SK-N-SH (cell line): ENCODE data around the gene VGF. TPM values are rescaled to one million over a fixed set of nuclear protein-coding genes. Genes with fewer than 3 reads are reported as not detected.

ENCODE experiments used
- CTCF ChIA-PET: fragments of 300-600, 350-600 bp; formaldehyde crosslinking; extraction: SDS; loops from one replicate; lab custom pipeline; 2021; lab: Yijun Ruan, JAX
- POLR2A ChIA-PET: fragments of 350-600 bp; sonication (Branson Sonifier 250); formaldehyde crosslinking; extraction: SDS; loops from one replicate; lab custom pipeline; 2020; ENCODE audit warnings: antibody characterized with exemption, inconsistent platforms; lab: Yijun Ruan, JAX
- DNase-seq: peaks from one replicate; pipeline ENCODE4 v3.0.0; 2012
- H2AFZ ChIP-seq: fragments of 200-600 bp; sonication (generic); 2 replicates; pipeline ENCODE4 v1.8.1; 2016; ENCODE audit warnings: antibody characterized with exemption, mild to moderate bottlenecking, low read depth
- H3F3A ChIP-seq: fragments of 200-600 bp; sonication (generic); replicated peaks from 2 replicates; pipeline ENCODE3; 2016; ENCODE audit warnings: antibody characterized with exemption, mild to moderate bottlenecking; ENCODE audit not compliant: insufficient read depth
- H3K27ac ChIP-seq, 2 experiments: fragments of 200-500 bp in 1 of 2; fragments of 200-600 bp in 1 of 2; sonication (Bioruptor generic) in 1 of 2; sonication (generic), shearing (Covaris generic) in 1 of 2; 2 replicates each; pipeline versions ENCODE4 v1.5.1 to v1.6.1; 2014 to 2016; ENCODE audit warnings: low read depth in 2 of 2, inconsistent platforms in 1 of 2, low read length in 1 of 2, mild to moderate bottlenecking in 1 of 2, mixed read lengths in 1 of 2
- H3K27me3 ChIP-seq: fragments of 200-600 bp; sonication (generic), shearing (Covaris generic); 2 replicates; pipeline ENCODE4 v1.6.1; 2016; ENCODE audit warnings: mixed run types; ENCODE audit not compliant: insufficient read depth
- H3K36me3 ChIP-seq, 2 experiments: fragments of 200-500 bp in 1 of 2; fragments of 200-600 bp in 1 of 2; sonication (Bioruptor generic) in 1 of 2; sonication (generic) in 1 of 2; replicated peaks in 1 of 2; 2 replicates each; pipeline versions ENCODE3 to v1.5.1; 2014 to 2016; ENCODE audit warnings: low read length in 1 of 2, mild to moderate bottlenecking in 1 of 2; ENCODE audit not compliant: insufficient read depth in 2 of 2, control insufficient read depth in 1 of 2
- H3K4me1 ChIP-seq, 2 experiments: fragments of 200-500 bp in 1 of 2; fragments of 200-600 bp in 1 of 2; sonication (Bioruptor generic) in 1 of 2; sonication (generic), shearing (Covaris generic) in 1 of 2; 2 replicates each; pipeline versions ENCODE4 v1.5.1 to v1.6.1; 2014 to 2016; ENCODE audit warnings: low read depth in 1 of 2, low read length in 1 of 2, mixed run types in 1 of 2; ENCODE audit not compliant: insufficient read depth in 2 of 2, control insufficient read depth in 1 of 2
- H3K4me2 ChIP-seq: fragments of 200-600 bp; sonication (generic), shearing (Covaris generic); 2 replicates; pipeline ENCODE4 v1.6.1; 2017; ENCODE audit warnings: mixed run types
- H3K4me3 ChIP-seq, 2 experiments: fragments of 200-500 bp in 1 of 2; fragments of 200-600 bp in 1 of 2; sonication (Bioruptor generic) in 1 of 2; sonication (generic), shearing (Covaris generic) in 1 of 2; 2 replicates each; pipeline versions ENCODE4 v1.5.1 to v1.8.1; 2014 to 2016; ENCODE audit warnings: low read depth in 2 of 2, inconsistent platforms in 1 of 2, low read length in 1 of 2, mild to moderate bottlenecking in 1 of 2, mixed read lengths in 1 of 2, moderate library complexity in 1 of 2
- H3K79me2 ChIP-seq: fragments of 200-600 bp; sonication (generic); 2 replicates; pipeline ENCODE4 v1.8.1; 2017; ENCODE audit warnings: mild to moderate bottlenecking; ENCODE audit not compliant: insufficient read depth
- H3K9ac ChIP-seq: fragments of 200-600 bp; sonication (generic); 2 replicates; pipeline ENCODE4 v1.6.1; 2017; ENCODE audit warnings: mixed run types
- H3K9me2 ChIP-seq: fragments of 200-600 bp; sonication (generic); 2 replicates; pipeline ENCODE4 v1.6.1; 2017; ENCODE audit warnings: mixed run types
- H3K9me3 ChIP-seq: fragments of 200-600 bp; sonication (generic); 2 replicates; pipeline ENCODE4 v1.6.1; 2017; ENCODE audit warnings: mixed run types, mild to moderate bottlenecking, moderate library complexity
- H4K20me1 ChIP-seq: fragments of 200-600 bp; sonication (generic); 2 replicates; pipeline ENCODE4 v1.6.1; 2017; ENCODE audit warnings: mild to moderate bottlenecking, mixed run types; ENCODE audit not compliant: insufficient read depth
- FOSL2 ChIP-seq: IDR thresholded peaks from 2 replicates; pipeline ENCODE4 v1.4.0; 2012; ENCODE audit warnings: low read depth, mild to moderate bottlenecking, moderate library complexity, borderline replicate concordance
- FOXM1 ChIP-seq: IDR thresholded peaks from 2 replicates; pipeline ENCODE4 v1.4.0; 2012; ENCODE audit warnings: low read depth, mild to moderate bottlenecking
- GABPA ChIP-seq: IDR thresholded peaks from 2 replicates; pipeline ENCODE4 v1.4.0; 2012; ENCODE audit warnings: low read depth, mild to moderate bottlenecking
- GATA2 ChIP-seq: sonication (generic); formaldehyde crosslinking; IDR thresholded peaks from 2 replicates; pipeline ENCODE4 v1.5.0; 2020; ENCODE audit warnings: mild to moderate bottlenecking, missing genetic modification reagents
- JUND ChIP-seq: IDR thresholded peaks from 2 replicates; pipeline ENCODE4 v1.4.0; 2012
- MEF2A ChIP-seq: IDR thresholded peaks from 2 replicates; pipeline ENCODE4 v1.4.0; 2012; ENCODE audit warnings: low read depth, borderline replicate concordance
- MXI1 ChIP-seq: IDR thresholded peaks from 2 replicates; pipeline ENCODE4 v1.6.1; 2012; ENCODE audit warnings: mild to moderate bottlenecking, low read depth, low read length, improper control_type of control experiment
- NRF1 ChIP-seq: IDR thresholded peaks from 2 replicates; pipeline ENCODE4 v1.6.1; 2012; ENCODE audit warnings: low read depth, mild to moderate bottlenecking, low read length
- POLR2AphosphoS5 ChIP-seq: IDR thresholded peaks from 2 replicates; pipeline ENCODE4 v1.6.1; 2012; ENCODE audit warnings: low read depth, low read length
- RAD21 ChIP-seq: IDR thresholded peaks from 2 replicates; pipeline ENCODE4 v1.6.1; 2012; ENCODE audit warnings: mild to moderate bottlenecking, low read length
- RCOR1 ChIP-seq: fragments of 150-350 bp; IDR thresholded peaks from 2 replicates; pipeline ENCODE4 v1.6.1; 2017; ENCODE audit warnings: antibody characterized with exemption, low read length
- SIN3A ChIP-seq: IDR thresholded peaks from 2 replicates; pipeline ENCODE4 v1.6.1; 2012; ENCODE audit warnings: low read depth, mild to moderate bottlenecking, low read length, moderate library complexity, borderline replicate concordance
- TAF1 ChIP-seq: IDR thresholded peaks from 2 replicates; pipeline ENCODE4 v1.6.1; 2012; ENCODE audit warnings: low read depth, mild to moderate bottlenecking, low read length, moderate library complexity, borderline replicate concordance
- TCF12 ChIP-seq: IDR thresholded peaks from 2 replicates; pipeline ENCODE4 v1.4.0; 2012
- WGBS: methylation state at CpG from one replicate; pipeline ENCODE4 v1.1.6; 2017; ENCODE audit warnings: low lambda C conversion rate; 5-methylcytosine and 5-hydroxymethylcytosine counted together
- polyA plus RNA-seq, 3 experiments: library from polyadenylated mRNA; depleted of rRNA; stranded (reverse); fragments of >200 nt; gene quantifications; 2 replicates each; pipeline ENCODE4 v1.2.3, GENCODE V29; 2012
- TF ChIP-seq, protein P1 (sequence below): IDR thresholded peaks from 2 replicates; pipeline ENCODE4 v1.4.0; 2012; ENCODE audit warnings: low read depth
- TF ChIP-seq, protein P2 (sequence below): fragments of 200-600 bp; sonication (generic); IDR thresholded peaks from 2 replicates; pipeline ENCODE4 v1.6.1; 2017; ENCODE audit warnings: antibody characterized with exemption, mild to moderate bottlenecking, moderate library complexity
- TF ChIP-seq, protein P3 (sequence below): IDR thresholded peaks from 2 replicates; pipeline ENCODE4 v1.4.0; 2012; ENCODE audit warnings: low read depth, borderline replicate concordance
- TF ChIP-seq, protein P4 (sequence below): IDR thresholded peaks from 2 replicates; pipeline ENCODE4; 2012
- TF ChIP-seq, protein P5 (sequence below): fragments of 150-350 bp; IDR thresholded peaks from 2 replicates; pipeline ENCODE4 v1.6.1; 2017; ENCODE audit warnings: antibody characterized with exemption, low read length, low read depth, borderline replicate concordance

The VGF gene
- polyA plus RNA-seq, 1 of the 3 experiments (the other 2 are of a cell fraction): 54.3 TPM

DNA sequence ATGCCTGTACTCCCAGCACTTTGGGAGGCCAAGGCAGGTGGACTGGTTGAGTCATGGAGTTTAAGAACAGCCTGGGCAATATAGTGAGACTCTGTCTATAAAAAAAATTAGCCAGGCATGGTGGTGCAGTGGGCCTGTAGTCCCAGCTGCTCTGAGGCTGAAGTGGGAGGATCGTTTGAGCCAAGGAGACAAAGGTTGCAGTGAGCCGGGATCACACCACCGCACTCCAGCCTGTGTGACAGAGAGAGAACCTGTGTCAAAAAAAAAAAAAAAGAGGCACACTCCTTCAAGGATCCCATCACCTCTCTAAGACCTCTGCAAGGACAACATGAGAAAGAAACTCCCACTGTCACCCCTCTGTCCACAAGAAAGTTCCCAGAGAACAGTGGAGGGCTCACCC, 10.3 kb upstream of the VGF start:
- no peaks in the 10 kb centered on the region for H3K9me2 ChIP-seq
- POLR2A ChIA-PET: interaction anchor here (1.4 to 2.2 kb wide), 2 partner anchors 11 to 31 kb away, joined by 3 to 15 read pairs; partner anchors contain the start of gene VGF
- no peak overlapping the region for H3K27ac ChIP-seq
- H3K9ac ChIP-seq: no peak overlapping the region
- H3K36me3 ChIP-seq: no peaks in the 10 kb centered on the region
- no peaks in the 10 kb centered on the region for H4K20me1 ChIP-seq
- no peak overlapping the region for H3K4me2 ChIP-seq
- no peaks in the 10 kb centered on the region for H3K79me2 ChIP-seq
- DNase-seq: no peak
- 90% methylated on average over 3 of the region's 3 CpGs for WGBS
- H2AFZ ChIP-seq: no peak overlapping the region
- TF ChIP-seq FOXM1 (no peak), TCF12 (no peak), GATA2 (CRISPR knock-in tag) (no peak), NRF1 (no peak), RCOR1 (no peak), RAD21 (no peak), MXI1 (no peak), TAF1 (no peak), SIN3A (no peak), GABPA (no peak), JUND (no peak), FOSL2 (no peak), POLR2AphosphoS5 (no peak), MEF2A (no peak)
- TF ChIP-seq, protein P1, sequence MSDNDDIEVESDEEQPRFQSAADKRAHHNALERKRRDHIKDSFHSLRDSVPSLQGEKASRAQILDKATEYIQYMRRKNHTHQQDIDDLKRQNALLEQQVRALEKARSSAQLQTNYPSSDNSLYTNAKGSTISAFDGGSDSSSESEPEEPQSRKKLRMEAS: no peak
- TF ChIP-seq, protein P2, sequence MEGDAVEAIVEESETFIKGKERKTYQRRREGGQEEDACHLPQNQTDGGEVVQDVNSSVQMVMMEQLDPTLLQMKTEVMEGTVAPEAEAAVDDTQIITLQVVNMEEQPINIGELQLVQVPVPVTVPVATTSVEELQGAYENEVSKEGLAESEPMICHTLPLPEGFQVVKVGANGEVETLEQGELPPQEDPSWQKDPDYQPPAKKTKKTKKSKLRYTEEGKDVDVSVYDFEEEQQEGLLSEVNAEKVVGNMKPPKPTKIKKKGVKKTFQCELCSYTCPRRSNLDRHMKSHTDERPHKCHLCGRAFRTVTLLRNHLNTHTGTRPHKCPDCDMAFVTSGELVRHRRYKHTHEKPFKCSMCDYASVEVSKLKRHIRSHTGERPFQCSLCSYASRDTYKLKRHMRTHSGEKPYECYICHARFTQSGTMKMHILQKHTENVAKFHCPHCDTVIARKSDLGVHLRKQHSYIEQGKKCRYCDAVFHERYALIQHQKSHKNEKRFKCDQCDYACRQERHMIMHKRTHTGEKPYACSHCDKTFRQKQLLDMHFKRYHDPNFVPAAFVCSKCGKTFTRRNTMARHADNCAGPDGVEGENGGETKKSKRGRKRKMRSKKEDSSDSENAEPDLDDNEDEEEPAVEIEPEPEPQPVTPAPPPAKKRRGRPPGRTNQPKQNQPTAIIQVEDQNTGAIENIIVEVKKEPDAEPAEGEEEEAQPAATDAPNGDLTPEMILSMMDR: no peak
- TF ChIP-seq, protein P3, sequence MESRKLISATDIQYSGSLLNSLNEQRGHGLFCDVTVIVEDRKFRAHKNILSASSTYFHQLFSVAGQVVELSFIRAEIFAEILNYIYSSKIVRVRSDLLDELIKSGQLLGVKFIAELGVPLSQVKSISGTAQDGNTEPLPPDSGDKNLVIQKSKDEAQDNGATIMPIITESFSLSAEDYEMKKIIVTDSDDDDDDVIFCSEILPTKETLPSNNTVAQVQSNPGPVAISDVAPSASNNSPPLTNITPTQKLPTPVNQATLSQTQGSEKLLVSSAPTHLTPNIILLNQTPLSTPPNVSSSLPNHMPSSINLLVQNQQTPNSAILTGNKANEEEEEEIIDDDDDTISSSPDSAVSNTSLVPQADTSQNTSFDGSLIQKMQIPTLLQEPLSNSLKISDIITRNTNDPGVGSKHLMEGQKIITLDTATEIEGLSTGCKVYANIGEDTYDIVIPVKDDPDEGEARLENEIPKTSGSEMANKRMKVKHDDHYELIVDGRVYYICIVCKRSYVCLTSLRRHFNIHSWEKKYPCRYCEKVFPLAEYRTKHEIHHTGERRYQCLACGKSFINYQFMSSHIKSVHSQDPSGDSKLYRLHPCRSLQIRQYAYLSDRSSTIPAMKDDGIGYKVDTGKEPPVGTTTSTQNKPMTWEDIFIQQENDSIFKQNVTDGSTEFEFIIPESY: no peak
- TF ChIP-seq, protein P4, sequence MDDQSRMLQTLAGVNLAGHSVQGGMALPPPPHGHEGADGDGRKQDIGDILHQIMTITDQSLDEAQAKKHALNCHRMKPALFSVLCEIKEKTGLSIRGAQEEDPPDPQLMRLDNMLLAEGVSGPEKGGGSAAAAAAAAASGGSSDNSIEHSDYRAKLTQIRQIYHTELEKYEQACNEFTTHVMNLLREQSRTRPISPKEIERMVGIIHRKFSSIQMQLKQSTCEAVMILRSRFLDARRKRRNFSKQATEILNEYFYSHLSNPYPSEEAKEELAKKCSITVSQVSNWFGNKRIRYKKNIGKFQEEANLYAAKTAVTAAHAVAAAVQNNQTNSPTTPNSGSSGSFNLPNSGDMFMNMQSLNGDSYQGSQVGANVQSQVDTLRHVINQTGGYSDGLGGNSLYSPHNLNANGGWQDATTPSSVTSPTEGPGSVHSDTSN: no peak
- TF ChIP-seq, protein P5, sequence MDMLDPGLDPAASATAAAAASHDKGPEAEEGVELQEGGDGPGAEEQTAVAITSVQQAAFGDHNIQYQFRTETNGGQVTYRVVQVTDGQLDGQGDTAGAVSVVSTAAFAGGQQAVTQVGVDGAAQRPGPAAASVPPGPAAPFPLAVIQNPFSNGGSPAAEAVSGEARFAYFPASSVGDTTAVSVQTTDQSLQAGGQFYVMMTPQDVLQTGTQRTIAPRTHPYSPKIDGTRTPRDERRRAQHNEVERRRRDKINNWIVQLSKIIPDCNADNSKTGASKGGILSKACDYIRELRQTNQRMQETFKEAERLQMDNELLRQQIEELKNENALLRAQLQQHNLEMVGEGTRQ: no peak
- peaks cover 5% of the 10 kb centered on the region for H3F3A ChIP-seq
- H3K4me1 ChIP-seq: peaks cover 0 to 12% of the 10 kb centered on the region in 2 experiments; a peak in 1 of 4 replicates
- H3K9me3 ChIP-seq: no peaks in the 10 kb centered on the region
- CTCF ChIA-PET: interaction anchor here (0.9 to 6.7 kb wide), 7 partner anchors 15 to 107 kb away, joined by 3 to 43 read pairs (median 3); partner anchors contain the start of gene FIS1
- H3K4me3 ChIP-seq: no peak overlapping the region
- H3K27me3 ChIP-seq: peaks cover 26% of the 10 kb centered on the region
